GM19193 (cell line): ENCODE measurements around the gene NPTXR.

ENCODE experiments used
- POLR2A ChIP-seq: IDR thresholded peaks from 4 replicates; pipeline ENCODE4 v1.6.1; 2011; ENCODE audit not compliant: insufficient read depth, insufficient read length; ENCODE audit errors: extremely low read depth

Gene NPTXR

GRCh38 chr22:38864361-38865191 is 20.7 kb upstream of the NPTXR start:
- TF ChIP-seq POLR2A = no peak

GRCh38 chr22:38863531-38864131 is 19.8 kb upstream of the NPTXR start:
- peak; percentile 18 for TF ChIP-seq POLR2A

GRCh38 chr22:38862375-38863329 is 18.8 kb upstream of the NPTXR start:
- TF ChIP-seq POLR2A = no peak

- no peak for TF ChIP-seq POLR2A
Observed at GRCh38 chr22:38861927-38862326, 18.1 kb upstream of the NPTXR start.

GRCh38 chr22:38861170-38861876 is 17.5 kb upstream of the NPTXR start:
- TF ChIP-seq POLR2A = no peak

- TF ChIP-seq POLR2A = no peak
Observed at GRCh38 chr22:38860283-38861169, 16.7 kb upstream of the NPTXR start.

GRCh38 chr22:38859581-38860282 is 15.9 kb upstream of the NPTXR start:
- no peak for TF ChIP-seq POLR2A

- TF ChIP-seq POLR2A = no peak
Observed at GRCh38 chr22:38858492-38858891, 14.7 kb upstream of the NPTXR start.

GRCh38 chr22:38853196-38853651 is 9.4 kb upstream of the NPTXR start:
- TF ChIP-seq POLR2A = no peak

- no peak for TF ChIP-seq POLR2A
Observed at GRCh38 chr22:38852522-38852921, 8.7 kb upstream of the NPTXR start.

GRCh38 chr22:38850941-38851849 is 7.4 kb upstream of the NPTXR start:
- TF ChIP-seq POLR2A = no peak

GRCh38 chr22:38850399-38850798 is 6.6 kb upstream of the NPTXR start:
- TF ChIP-seq POLR2A = no peak
